ENCODE data around the gene SLC38A2.

SLC38A2 gene

DNA sequence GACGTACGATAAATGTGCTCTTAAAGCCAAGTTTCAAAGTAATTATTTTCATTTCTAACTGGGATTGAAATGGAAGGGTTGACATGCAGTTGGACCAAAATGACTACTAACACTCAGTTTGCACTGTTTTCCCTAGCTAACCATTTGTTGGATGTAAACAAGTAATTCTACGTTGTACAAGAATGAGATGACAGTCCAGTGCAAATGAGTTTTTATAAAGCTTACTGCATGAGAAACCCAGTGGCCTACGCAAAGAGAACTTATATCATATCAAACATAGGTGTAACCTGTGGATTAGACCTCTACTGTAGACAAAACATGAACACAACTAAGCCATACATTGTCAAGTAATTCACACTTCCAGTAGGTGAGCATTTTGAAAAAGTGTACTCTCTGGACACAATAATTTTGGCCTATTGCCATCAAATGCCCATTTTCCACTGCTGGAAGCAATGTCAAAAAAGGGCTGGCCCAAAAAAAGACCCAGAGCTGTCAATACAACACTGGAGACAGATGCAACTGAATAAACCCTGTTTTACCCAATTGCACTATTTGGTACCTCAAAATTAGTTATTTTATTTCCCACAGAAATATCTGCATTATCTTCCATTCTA is 12.8 kb downstream of the SLC38A2 start:
- DNase-seq (no peak), ATAC-seq (ENCODE audit: insufficient read depth, low read depth) (no peak)
- Histone ChIP-seq H3K36me3 (ENCODE audit: insufficient read depth, low read length) (peaks cover 58% of the 10 kb centered on the region), H3K27me3 (ENCODE audit: insufficient read depth, low read length, poor library complexity) (no peaks in the 10 kb centered on the region), H3K4me1 (ENCODE audit: insufficient read depth, low read length) (no peaks in the 10 kb centered on the region), H3K4me2 (ENCODE audit: insufficient read depth, low read length) (no peak overlapping the region), H3K4me3 (ENCODE audit: low read depth in 1 of 2, low read length in 2 of 2) (no peak overlapping the region), H3K9ac (ENCODE audit: low read depth, low read length) (no peak overlapping the region), H3K79me2 (ENCODE audit: insufficient read depth, low read length) (peaks cover 8% of the 10 kb centered on the region; the same call in 1 of the 2 replicates), H4K20me1 (ENCODE audit: insufficient read depth, low read length) (peaks cover 50% of the 10 kb centered on the region), H3K27ac (ENCODE audit: low read length) (no peak overlapping the region), H2AFZ (ENCODE audit: low read depth, low read length) (no peak overlapping the region), H3K9me3 (ENCODE audit: insufficient read depth, low read length, severe bottlenecking) (no peaks in the 10 kb centered on the region)
- TF ChIP-seq EZH2 (IDR thresholded peaks at IDR 0.05; ENCODE audit: borderline replicate concordance, low read depth, low read length, severe bottlenecking) (no peak), CTCF (IDR thresholded peaks at IDR 0.05; ENCODE audit: borderline replicate concordance, extremely low read depth, low read length, poor library complexity, severe bottlenecking) (no peak)

- Histone ChIP-seq H3K9ac (ENCODE audit: low read depth, low read length) (no peak overlapping the region), H3K4me3 (ENCODE audit: low read depth in 1 of 2, low read length in 2 of 2) (no peak overlapping the region), H3K27me3 (ENCODE audit: insufficient read depth, low read length, poor library complexity) (no peaks in the 10 kb centered on the region), H3K4me1 (ENCODE audit: insufficient read depth, low read length) (no peaks in the 10 kb centered on the region), H4K20me1 (ENCODE audit: insufficient read depth, low read length) (peaks cover 43% of the 10 kb centered on the region), H2AFZ (ENCODE audit: low read depth, low read length) (no peak overlapping the region), H3K79me2 (ENCODE audit: insufficient read depth, low read length) (peaks cover 1% of the 10 kb centered on the region; the same call in 1 of the 2 replicates), H3K9me3 (ENCODE audit: insufficient read depth, low read length, severe bottlenecking) (no peaks in the 10 kb centered on the region), H3K4me2 (ENCODE audit: insufficient read depth, low read length) (no peak overlapping the region), H3K36me3 (ENCODE audit: insufficient read depth, low read length) (peaks cover 51% of the 10 kb centered on the region), H3K27ac (ENCODE audit: low read length) (no peak overlapping the region)
- ATAC-seq (ENCODE audit: insufficient read depth, low read depth) (no peak), DNase-seq (no peak)
- TF ChIP-seq CTCF (IDR thresholded peaks at IDR 0.05; ENCODE audit: borderline replicate concordance, extremely low read depth, low read length, poor library complexity, severe bottlenecking) (no peak), EZH2 (IDR thresholded peaks at IDR 0.05; ENCODE audit: borderline replicate concordance, low read depth, low read length, severe bottlenecking) (no peak)
These were observed 13.5 kb downstream of the SLC38A2 start for GRCh38 chr12:46358791-46359666.

DNA sequence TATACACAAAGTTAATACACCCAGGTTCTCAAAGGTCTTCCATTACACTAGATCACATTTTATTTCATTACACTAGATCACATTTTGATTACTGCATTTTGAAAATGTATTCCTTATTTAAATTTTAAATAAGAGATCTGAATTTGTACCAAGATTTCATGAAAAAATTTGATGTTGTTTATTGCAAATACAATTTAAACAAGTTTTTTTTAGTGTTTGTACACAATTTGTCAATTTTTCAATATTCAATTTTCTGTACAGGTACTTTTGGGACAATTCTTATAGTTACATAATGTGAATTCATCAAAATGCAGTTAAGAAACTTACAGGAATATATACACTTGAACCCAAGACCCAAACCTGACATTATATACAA is 14.3 kb downstream of the SLC38A2 start:
- no peaks in the 10 kb centered on the region for H3K79me2 ChIP-seq (ENCODE audit: insufficient read depth, low read length)
- no peak overlapping the region for H3K27ac ChIP-seq (ENCODE audit: low read length)
- no peak overlapping the region for H3K9ac ChIP-seq (ENCODE audit: low read depth, low read length)
- H3K27me3 ChIP-seq (ENCODE audit: insufficient read depth, low read length, poor library complexity) = no peaks in the 10 kb centered on the region
- H3K9me3 ChIP-seq (ENCODE audit: insufficient read depth, low read length, severe bottlenecking) = no peaks in the 10 kb centered on the region
- no peak for DNase-seq
- no peaks in the 10 kb centered on the region for H3K4me1 ChIP-seq (ENCODE audit: insufficient read depth, low read length)
- no peak overlapping the region for H3K4me3 ChIP-seq (ENCODE audit: low read depth in 1 of 2, low read length in 2 of 2)
- no peak for TF ChIP-seq EZH2 (IDR thresholded peaks at IDR 0.05; ENCODE audit: borderline replicate concordance, low read depth, low read length, severe bottlenecking)
- TF ChIP-seq CTCF (IDR thresholded peaks at IDR 0.05; ENCODE audit: borderline replicate concordance, extremely low read depth, low read length, poor library complexity, severe bottlenecking) = no peak
- peaks cover 44% of the 10 kb centered on the region for H3K36me3 ChIP-seq (ENCODE audit: insufficient read depth, low read length)
- peaks cover 37% of the 10 kb centered on the region for H4K20me1 ChIP-seq (ENCODE audit: insufficient read depth, low read length)
- no peak overlapping the region for H2AFZ ChIP-seq (ENCODE audit: low read depth, low read length)
- ATAC-seq (ENCODE audit: insufficient read depth, low read depth) = no peak
- no peak overlapping the region for H3K4me2 ChIP-seq (ENCODE audit: insufficient read depth, low read length)
